ENCODE results near the gene KCNA2.
A peak's percentile ranks its signal among the peaks of the same experiment; 100 is the strongest.

Gene KCNA2

GRCh38 chr1:110605901-110606656 is at the start of gene KCNA2:
KCNA2 (minus strand) TSS chr1:110606358; CDS start chr1:110604782, 1,576 bp downstream.
- DNase-seq: peak; percentile 13

GRCh38 chr1:110650609-110651008 is 44.5 kb upstream of the KCNA2 start:
- no peak for DNase-seq

GRCh38 chr1:110648417-110648816 is 42.3 kb upstream of the KCNA2 start:
- DNase-seq: no peak

GRCh38 chr1:110647254-110647891 is 41.2 kb upstream of the KCNA2 start:
- no peak for DNase-seq

GRCh38 chr1:110645821-110646735 is 39.9 kb upstream of the KCNA2 start:
- DNase-seq: no peak

- DNase-seq: no peak
These were observed 39.1 kb upstream of the KCNA2 start for GRCh38 chr1:110645211-110645610.

GRCh38 chr1:110643879-110644472 is 37.8 kb upstream of the KCNA2 start:
- DNase-seq: no peak

GRCh38 chr1:110639724-110640386 is 33.7 kb upstream of the KCNA2 start:
- no peak for DNase-seq

GRCh38 chr1:110638556-110638955 is 32.4 kb upstream of the KCNA2 start:
- DNase-seq: no peak

GRCh38 chr1:110638058-110638457 is 31.9 kb upstream of the KCNA2 start:
- DNase-seq: no peak

GRCh38 chr1:110637475-110637874 is 31.3 kb upstream of the KCNA2 start:
- no peak for DNase-seq

- DNase-seq: no peak
These were observed 30.2 kb upstream of the KCNA2 start for GRCh38 chr1:110636149-110636935.

GRCh38 chr1:110635434-110635833 is 29.3 kb upstream of the KCNA2 start:
- DNase-seq: no peak

GRCh38 chr1:110634455-110635311 is 28.5 kb upstream of the KCNA2 start:
- peak; percentile 73 for DNase-seq

- no peak for DNase-seq
These were observed 27.9 kb upstream of the KCNA2 start for GRCh38 chr1:110634086-110634454.

GRCh38 chr1:110633646-110634030 is 27.5 kb upstream of the KCNA2 start:
- DNase-seq: no peak

GRCh38 chr1:110631836-110632620 is 25.9 kb upstream of the KCNA2 start:
- no peak for DNase-seq

GRCh38 chr1:110630839-110631663 is 24.9 kb upstream of the KCNA2 start:
- peak; percentile 82 for DNase-seq
